Neutrophil (primary cell): ENCODE results near the gene ETAA1.

Experiments used
- H3K27ac ChIP-seq: fragments of 200-600 bp; sonication (generic); 2 replicates; pipeline ENCODE4 v1.5.1; 2016; ENCODE audit warnings: mild to moderate bottlenecking, moderate library complexity
- H3K27me3 ChIP-seq: fragments of 200-600 bp; sonication (generic); 2 replicates; pipeline ENCODE4 v1.6.0; 2016; ENCODE audit warnings: mild to moderate bottlenecking
- H3K36me3 ChIP-seq: fragments of 200-600 bp; sonication (generic); 2 replicates; pipeline ENCODE4 v1.5.1; 2017
- H3K4me1 ChIP-seq, 2 experiments: fragments of 200-600 bp in 1 of 2; sonication (generic) in 1 of 2; 1 replicate in 1 of 2; 2 replicates in 1 of 2; pipeline versions ENCODE4 v1.5.1 to v1.6.1; 2013 to 2016; ENCODE audit warnings: low read depth in 1 of 2, low read length in 1 of 2, mild to moderate bottlenecking in 1 of 2, moderate library complexity in 1 of 2; ENCODE audit not compliant: control insufficient read depth in 1 of 2, insufficient read depth in 1 of 2
- H3K4me3 ChIP-seq, 2 experiments: fragments of 200-600 bp in 1 of 2; sonication (generic) in 1 of 2; 1 replicate in 1 of 2; 2 replicates in 1 of 2; pipeline ENCODE4 v1.5.1; 2013 to 2016; ENCODE audit warnings: low read depth in 1 of 2, low read length in 1 of 2, mild to moderate bottlenecking in 1 of 2, moderate library complexity in 1 of 2
- H3K9me3 ChIP-seq: fragments of 200-600 bp; sonication (generic); 2 replicates; pipeline ENCODE4 v1.5.1; 2016
- TF ChIP-seq, protein P1 (sequence below): fragments of 200-600 bp; sonication (generic); IDR thresholded peaks from 2 replicates; pipeline ENCODE4 v1.5.1; 2016; ENCODE audit warnings: antibody characterized with exemption

ETAA1 gene

DNA sequence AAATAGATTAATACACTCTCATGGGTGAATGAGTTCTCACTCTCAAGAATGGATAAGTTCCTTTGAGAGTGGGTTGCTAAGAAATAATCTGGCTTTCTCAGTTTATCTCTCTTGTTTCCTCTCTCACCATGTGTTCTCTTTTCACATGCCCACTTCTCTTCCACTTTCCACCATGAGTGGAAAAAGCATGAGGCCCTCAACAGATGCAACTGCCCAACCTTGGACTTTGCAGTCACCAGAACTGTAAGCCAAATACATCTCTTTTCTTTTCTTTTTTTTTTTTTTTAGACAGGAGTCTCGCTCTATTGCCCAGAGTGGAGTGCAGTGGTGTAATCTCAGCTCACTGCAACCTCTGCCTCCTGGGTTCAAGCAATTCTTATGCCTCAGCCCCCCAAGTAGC, 18.1 kb upstream of the ETAA1 start:
- Histone ChIP-seq H3K36me3 (no peaks in the 10 kb centered on the region), H3K4me3 (no peak overlapping the region)
- TF ChIP-seq, protein P1, sequence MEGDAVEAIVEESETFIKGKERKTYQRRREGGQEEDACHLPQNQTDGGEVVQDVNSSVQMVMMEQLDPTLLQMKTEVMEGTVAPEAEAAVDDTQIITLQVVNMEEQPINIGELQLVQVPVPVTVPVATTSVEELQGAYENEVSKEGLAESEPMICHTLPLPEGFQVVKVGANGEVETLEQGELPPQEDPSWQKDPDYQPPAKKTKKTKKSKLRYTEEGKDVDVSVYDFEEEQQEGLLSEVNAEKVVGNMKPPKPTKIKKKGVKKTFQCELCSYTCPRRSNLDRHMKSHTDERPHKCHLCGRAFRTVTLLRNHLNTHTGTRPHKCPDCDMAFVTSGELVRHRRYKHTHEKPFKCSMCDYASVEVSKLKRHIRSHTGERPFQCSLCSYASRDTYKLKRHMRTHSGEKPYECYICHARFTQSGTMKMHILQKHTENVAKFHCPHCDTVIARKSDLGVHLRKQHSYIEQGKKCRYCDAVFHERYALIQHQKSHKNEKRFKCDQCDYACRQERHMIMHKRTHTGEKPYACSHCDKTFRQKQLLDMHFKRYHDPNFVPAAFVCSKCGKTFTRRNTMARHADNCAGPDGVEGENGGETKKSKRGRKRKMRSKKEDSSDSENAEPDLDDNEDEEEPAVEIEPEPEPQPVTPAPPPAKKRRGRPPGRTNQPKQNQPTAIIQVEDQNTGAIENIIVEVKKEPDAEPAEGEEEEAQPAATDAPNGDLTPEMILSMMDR: no peak

DNA sequence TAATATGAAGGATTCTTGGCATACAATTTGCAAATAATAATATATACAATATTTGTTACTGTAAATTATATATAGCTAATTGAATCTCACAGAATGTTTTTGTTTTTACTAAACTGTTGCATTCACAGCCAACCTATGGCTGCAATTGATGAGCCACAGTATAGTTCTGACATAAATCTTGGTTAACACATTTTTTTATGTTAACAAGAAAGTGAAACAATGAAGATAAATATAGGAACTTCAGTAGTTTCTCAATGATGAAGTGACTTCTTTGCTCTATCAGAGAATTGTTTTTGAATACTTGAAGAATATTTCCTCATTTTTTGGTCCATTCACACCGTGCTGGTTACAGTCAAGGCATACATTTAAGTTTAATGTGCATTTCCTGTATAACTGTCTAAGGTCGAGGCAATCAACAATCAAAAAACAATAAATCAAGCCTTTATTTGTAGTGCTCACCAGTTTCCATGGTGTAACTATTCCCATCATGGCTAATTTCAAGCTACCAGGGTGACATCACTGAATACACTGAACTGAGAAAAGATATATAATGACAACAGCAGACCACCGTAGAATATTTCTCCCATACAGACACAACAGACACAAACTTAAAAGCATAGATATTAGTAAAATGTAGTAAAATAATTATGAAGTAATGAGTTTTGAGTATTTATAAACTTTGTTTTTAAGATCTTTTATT, 12.9 kb upstream of the ETAA1 start:
- no peak overlapping the region for H3K27ac ChIP-seq

More for the DNA sequence above, 18.1 kb upstream of the ETAA1 start:
- Histone ChIP-seq H3K27me3 (no peaks in the 10 kb centered on the region), H3K9me3 (no peaks in the 10 kb centered on the region), H3K27ac (no peak overlapping the region), H3K4me1 (no peaks in the 10 kb centered on the region)

DNA sequence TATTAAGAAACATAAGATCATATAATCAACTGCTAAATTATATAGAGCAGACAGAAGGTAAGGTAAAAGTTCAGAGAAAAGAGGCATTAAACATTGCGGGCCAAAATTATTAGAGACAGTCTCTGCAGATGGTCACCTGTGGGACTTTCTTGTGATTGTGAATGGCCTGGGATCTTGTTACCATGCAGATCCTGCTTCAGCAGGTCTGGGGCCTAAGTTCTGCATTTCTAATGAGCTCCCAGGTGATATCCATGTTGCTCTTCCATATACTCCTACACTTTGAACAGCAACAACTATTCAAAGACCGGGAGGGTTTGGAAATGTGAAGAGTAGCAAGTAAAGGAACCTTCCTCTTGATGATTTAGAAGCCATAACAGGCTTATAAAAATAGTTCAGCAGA, 8.5 kb upstream of the ETAA1 start:
- H3K4me3 ChIP-seq: no peak overlapping the region
- no peaks in the 10 kb centered on the region for H3K9me3 ChIP-seq
- no peaks in the 10 kb centered on the region for H3K27me3 ChIP-seq
- no peaks in the 10 kb centered on the region for H3K36me3 ChIP-seq
- no peak overlapping the region for H3K27ac ChIP-seq
- TF ChIP-seq, protein P1: no peak
- H3K4me1 ChIP-seq: no peaks in the 10 kb centered on the region

More for the DNA sequence above, 12.9 kb upstream of the ETAA1 start:
- Histone ChIP-seq H3K27me3 (no peaks in the 10 kb centered on the region), H3K4me3 (no peak overlapping the region), H3K9me3 (no peaks in the 10 kb centered on the region), H3K4me1 (no peaks in the 10 kb centered on the region), H3K36me3 (no peaks in the 10 kb centered on the region)
- TF ChIP-seq, protein P1: no peak

DNA sequence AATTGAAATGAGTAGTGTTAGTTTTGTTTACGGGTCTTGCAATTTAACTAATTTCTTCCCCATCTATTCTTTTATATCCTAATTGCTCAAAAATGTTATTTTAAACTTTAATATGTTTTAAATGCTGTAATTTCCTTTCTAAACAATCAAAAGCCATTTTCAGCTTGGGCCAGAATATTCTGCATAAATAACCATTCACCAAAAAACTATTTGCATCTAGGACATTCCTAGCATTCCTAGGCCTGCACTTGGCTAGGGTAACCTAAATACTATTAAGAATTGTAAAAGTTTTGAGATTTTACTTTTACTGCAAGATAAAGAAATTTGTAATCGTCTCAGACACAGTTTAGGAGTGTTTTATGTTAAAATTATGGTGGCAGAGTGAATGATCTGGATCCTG, 7.8 kb upstream of the ETAA1 start:
- Histone ChIP-seq H3K4me1 (no peaks in the 10 kb centered on the region), H3K27ac (no peak overlapping the region), H3K9me3 (no peaks in the 10 kb centered on the region), H3K36me3 (no peaks in the 10 kb centered on the region), H3K4me3 (no peak overlapping the region), H3K27me3 (no peaks in the 10 kb centered on the region)
- TF ChIP-seq, protein P1: no peak

DNA sequence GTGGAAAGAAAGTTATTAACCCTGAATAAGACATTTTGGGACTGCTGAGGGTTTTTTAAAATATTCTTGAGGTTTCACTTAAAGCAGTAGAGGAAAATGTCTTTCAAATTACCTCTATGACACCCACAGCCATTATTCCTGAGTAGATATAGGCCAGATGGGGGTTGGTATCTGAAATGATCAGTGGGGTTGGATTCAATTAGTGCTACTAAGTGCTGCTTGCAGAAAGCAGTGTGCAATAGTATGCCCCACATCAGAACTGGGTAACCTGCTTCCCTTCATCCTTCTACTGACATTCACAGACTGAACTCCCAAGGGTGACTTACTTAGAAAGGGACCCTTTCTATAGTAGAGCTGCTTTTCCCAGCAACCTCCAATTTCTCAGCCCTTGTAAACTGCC, 7.3 kb upstream of the ETAA1 start:
- Histone ChIP-seq H3K9me3 (no peaks in the 10 kb centered on the region), H3K27me3 (no peaks in the 10 kb centered on the region), H3K4me3 (no peak overlapping the region), H3K4me1 (no peaks in the 10 kb centered on the region), H3K27ac (no peak overlapping the region), H3K36me3 (no peaks in the 10 kb centered on the region)
- TF ChIP-seq, protein P1: no peak
